K562 (cell line): Measurements from ENCODE around the gene BRAF.

Experiments
- CREM ChIP-seq: IDR thresholded peaks from 2 replicates; pipeline ENCODE4 v1.6.1; 2014; ENCODE audit warnings: antibody characterized with exemption, low read depth
- DDX20 ChIP-seq: fragments of 450-650 bp; IDR thresholded peaks from 2 replicates; pipeline ENCODE4 v1.6.1; 2016; ENCODE audit warnings: missing genetic modification characterization, low read depth, mild to moderate bottlenecking, missing compliant biosample characterization, moderate library complexity
- EP300 ChIP-seq: IDR thresholded peaks from 2 replicates; pipeline ENCODE4 v1.6.1; 2012; ENCODE audit warnings: low read length, improper control_type of control experiment
- ETV5 ChIP-seq: sonication (generic); formaldehyde crosslinking; IDR thresholded peaks from 2 replicates; pipeline ENCODE4 v1.4.0; 2020; ENCODE audit warnings: low read depth, mild to moderate bottlenecking, missing genetic modification reagents
- NFATC3 ChIP-seq: fragments of 450-650 bp; IDR thresholded peaks from 2 replicates; pipeline ENCODE4 v1.6.1; 2017; ENCODE audit warnings: mild to moderate bottlenecking
- SP1 ChIP-seq: sonication (generic); formaldehyde crosslinking; IDR thresholded peaks from 2 replicates; pipeline ENCODE4 v1.8.1; 2022; ENCODE audit warnings: mild to moderate bottlenecking, missing genetic modification reagents
- ZNF184 ChIP-seq: sonication (generic); formaldehyde crosslinking; IDR thresholded peaks from 2 replicates; pipeline ENCODE4 v1.5.0; 2020; ENCODE audit warnings: missing genetic modification reagents
- TF ChIP-seq, protein P1 (sequence below), 2 experiments: fragments of 450-650 bp; formaldehyde crosslinking in 1 of 2; IDR thresholded peaks; 2 replicates each; pipeline versions ENCODE4 v1.4.0 to v1.6.1; 2014 to 2020; ENCODE audit warnings: mild to moderate bottlenecking in 2 of 2, borderline replicate concordance in 1 of 2, low read depth in 1 of 2

DNA sequence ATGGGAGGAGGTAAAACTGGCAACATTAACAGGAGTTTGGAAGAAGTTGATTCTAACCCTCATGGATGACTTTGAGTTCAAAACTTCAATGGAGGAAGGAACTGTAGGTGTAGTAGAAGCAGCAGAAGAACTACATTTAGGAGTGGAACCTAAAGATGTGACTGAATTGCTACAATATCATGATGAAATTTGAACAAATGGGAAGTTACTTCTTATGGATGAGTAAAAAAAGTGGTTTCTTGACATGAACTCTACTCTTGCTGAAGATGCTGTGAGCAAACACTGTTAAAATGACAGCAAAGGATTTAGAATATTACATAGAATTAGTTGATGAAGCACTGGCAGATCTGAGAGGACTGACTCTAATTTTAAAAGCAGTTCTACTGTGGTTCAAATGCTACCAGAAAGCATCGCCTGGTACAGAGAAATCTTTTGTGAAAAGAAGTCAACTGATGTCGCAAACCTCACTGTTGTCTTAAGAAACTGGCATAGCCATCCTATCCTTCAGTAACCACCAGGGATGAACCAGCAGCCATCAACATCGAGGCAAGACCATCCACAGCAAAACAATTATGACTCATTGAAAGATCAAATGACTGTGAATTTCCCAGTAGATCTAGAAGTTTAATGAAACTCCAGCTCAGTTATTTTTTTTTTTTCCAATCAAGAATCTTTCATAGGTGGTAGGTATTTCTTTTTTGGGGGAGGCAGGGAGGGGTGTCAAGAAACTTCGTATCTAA is 20.8 kb downstream of the BRAF start:
- TF ChIP-seq NFATC3 = no peak
- TF ChIP-seq CREM = no peak
- no peak for TF ChIP-seq ETV5 (CRISPR knock-in tag)
- TF ChIP-seq ZNF184 (CRISPR knock-in tag) = no peak
- TF ChIP-seq, protein P1, sequence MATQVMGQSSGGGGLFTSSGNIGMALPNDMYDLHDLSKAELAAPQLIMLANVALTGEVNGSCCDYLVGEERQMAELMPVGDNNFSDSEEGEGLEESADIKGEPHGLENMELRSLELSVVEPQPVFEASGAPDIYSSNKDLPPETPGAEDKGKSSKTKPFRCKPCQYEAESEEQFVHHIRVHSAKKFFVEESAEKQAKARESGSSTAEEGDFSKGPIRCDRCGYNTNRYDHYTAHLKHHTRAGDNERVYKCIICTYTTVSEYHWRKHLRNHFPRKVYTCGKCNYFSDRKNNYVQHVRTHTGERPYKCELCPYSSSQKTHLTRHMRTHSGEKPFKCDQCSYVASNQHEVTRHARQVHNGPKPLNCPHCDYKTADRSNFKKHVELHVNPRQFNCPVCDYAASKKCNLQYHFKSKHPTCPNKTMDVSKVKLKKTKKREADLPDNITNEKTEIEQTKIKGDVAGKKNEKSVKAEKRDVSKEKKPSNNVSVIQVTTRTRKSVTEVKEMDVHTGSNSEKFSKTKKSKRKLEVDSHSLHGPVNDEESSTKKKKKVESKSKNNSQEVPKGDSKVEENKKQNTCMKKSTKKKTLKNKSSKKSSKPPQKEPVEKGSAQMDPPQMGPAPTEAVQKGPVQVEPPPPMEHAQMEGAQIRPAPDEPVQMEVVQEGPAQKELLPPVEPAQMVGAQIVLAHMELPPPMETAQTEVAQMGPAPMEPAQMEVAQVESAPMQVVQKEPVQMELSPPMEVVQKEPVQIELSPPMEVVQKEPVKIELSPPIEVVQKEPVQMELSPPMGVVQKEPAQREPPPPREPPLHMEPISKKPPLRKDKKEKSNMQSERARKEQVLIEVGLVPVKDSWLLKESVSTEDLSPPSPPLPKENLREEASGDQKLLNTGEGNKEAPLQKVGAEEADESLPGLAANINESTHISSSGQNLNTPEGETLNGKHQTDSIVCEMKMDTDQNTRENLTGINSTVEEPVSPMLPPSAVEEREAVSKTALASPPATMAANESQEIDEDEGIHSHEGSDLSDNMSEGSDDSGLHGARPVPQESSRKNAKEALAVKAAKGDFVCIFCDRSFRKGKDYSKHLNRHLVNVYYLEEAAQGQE (IDR thresholded peaks at IDR 0.05; ENCODE audit: borderline replicate concordance) = no peak
- TF ChIP-seq, protein P1 (CRISPR knock-in tag; IDR thresholded peaks at IDR 0.05; ENCODE audit: low read depth) = no peak
- no peak for TF ChIP-seq EP300
- no peak for TF ChIP-seq SP1
- no peak for TF ChIP-seq DDX20 (tag)
